D721Med (cell line): ENCODE measurements around the gene KLF13.

Experiments
- DNase-seq: peaks from one replicate; pipeline ENCODE4 v3.0.0; 2011; ENCODE audit warnings: low spot score; ENCODE audit not compliant: insufficient read length
- FAIRE-seq: peaks from 2 replicates; lab custom pipeline; 2011; peaks lifted over from hg19 to GRCh38; lab: Jason Lieb, UNC
- CTCF ChIP-seq: IDR thresholded peaks from 2 replicates; pipeline ENCODE4 v1.5.1; 2012; ENCODE audit warnings: mild to moderate bottlenecking, control low read depth; ENCODE audit not compliant: insufficient read depth; ENCODE audit errors: missing control alignments

The KLF13 gene

GRCh38 chr15:31280046-31280830 lies 46.4 kb upstream of the KLF13 start:
- no peak for DNase-seq
- FAIRE-seq, result no peak
- TF ChIP-seq CTCF, result no peak

- TF ChIP-seq CTCF, result no peak
- DNase-seq, result no peak
- no peak for FAIRE-seq
Measured at GRCh38 chr15:31280831-31281216, 45.8 kb upstream of the KLF13 start.

GRCh38 chr15:31283043-31283442 lies 43.6 kb upstream of the KLF13 start:
- FAIRE-seq (no peak), DNase-seq (no peak)
- TF ChIP-seq CTCF, result no peak

- FAIRE-seq (no peak), DNase-seq (no peak)
- no peak for TF ChIP-seq CTCF
Measured at GRCh38 chr15:31285772-31286261, 40.8 kb upstream of the KLF13 start.

- TF ChIP-seq CTCF, result no peak
- no peak for FAIRE-seq
- no peak for DNase-seq
Measured at GRCh38 chr15:31291048-31291578, 35.5 kb upstream of the KLF13 start.

- no peak for TF ChIP-seq CTCF
- no peak for DNase-seq
- FAIRE-seq, result no peak
Measured at GRCh38 chr15:31292391-31293015, 34.1 kb upstream of the KLF13 start.
